Mucosa of gallbladder (tissue), 1 donor: ENCODE measurements around the gene CAVIN3. TPM values are rescaled to one million over a fixed set of nuclear protein-coding genes. Genes with fewer than 3 reads are reported as not detected.

Source experiments
- DNase-seq: peaks from one replicate; pipeline ENCODE4 v3.0.0-alpha.2; 2020; ENCODE audit warnings: low spot score
- total RNA-seq: library from RNA; stranded (reverse); gene quantifications from one replicate; pipeline ENCODE4 v1.2.1, GENCODE V29; 2021
- donor health status: DM: no; HTN: no; CAD: no.

Gene CAVIN3
- total RNA-seq: 16.3 TPM

DNA sequence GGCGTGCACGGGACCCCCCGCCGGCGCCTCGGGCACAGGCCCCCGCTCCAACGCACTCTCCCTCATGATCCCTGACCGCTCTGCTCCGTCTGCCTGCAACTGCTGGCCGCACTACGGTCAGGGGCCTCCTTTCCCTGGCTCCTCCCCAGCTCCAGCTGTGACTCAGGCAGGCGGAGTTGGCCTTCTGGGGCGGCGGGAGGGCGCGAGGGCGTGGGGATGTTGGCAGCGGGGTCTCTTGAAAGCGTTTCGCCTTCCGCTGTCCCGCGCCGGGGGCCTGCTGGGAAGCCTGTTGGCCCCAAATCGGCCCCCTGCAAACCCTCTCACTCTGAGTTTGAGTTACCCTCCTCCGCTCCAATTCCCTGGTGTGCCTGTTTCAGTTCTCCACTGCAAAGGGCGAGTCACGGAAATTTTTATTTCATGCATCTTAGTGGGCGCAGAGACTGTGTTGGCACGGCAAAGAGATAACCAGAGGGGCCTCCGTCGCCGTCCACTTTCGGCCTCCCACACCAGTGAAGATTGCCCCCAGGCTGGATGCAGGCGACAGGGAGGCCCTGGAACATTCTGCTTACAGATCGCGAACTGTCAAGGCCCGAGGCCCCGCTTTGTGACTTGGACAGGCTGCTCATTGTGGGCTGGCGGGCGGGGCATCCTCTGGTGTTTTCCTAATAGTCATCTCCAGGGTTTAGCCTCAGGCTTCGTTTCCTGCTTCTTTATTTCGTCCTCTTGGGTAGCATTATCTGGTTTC, at the start of gene CAVIN3:
Gene CAVIN3, minus strand, starts transcription at position 91 of the 745 bp plus-strand sequence. Its CDS starts 25 bp downstream, at position 66.
- DNase-seq: peak; percentile 49

DNA sequence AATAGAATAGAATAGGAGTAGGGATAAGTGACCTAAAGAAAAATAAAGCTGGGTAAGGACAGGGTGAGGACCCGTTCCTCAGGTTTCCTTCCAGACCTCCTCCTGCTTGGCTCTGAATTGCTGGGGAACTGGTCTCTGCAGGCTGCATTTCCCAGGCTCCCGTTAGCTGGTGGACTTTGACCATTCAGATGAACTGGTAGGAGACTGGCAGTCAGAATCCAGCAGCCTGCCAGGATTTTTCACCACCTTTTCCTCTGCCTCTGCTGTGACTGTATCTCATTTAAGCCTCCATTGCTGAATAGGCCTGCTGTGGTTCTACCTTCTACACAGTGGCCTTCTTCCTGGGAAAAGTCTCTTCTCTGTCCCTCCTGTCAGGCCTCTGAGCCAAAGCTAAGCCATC, 45.4 kb upstream of the CAVIN3 start:
- DNase-seq: peak; percentile 86

DNA sequence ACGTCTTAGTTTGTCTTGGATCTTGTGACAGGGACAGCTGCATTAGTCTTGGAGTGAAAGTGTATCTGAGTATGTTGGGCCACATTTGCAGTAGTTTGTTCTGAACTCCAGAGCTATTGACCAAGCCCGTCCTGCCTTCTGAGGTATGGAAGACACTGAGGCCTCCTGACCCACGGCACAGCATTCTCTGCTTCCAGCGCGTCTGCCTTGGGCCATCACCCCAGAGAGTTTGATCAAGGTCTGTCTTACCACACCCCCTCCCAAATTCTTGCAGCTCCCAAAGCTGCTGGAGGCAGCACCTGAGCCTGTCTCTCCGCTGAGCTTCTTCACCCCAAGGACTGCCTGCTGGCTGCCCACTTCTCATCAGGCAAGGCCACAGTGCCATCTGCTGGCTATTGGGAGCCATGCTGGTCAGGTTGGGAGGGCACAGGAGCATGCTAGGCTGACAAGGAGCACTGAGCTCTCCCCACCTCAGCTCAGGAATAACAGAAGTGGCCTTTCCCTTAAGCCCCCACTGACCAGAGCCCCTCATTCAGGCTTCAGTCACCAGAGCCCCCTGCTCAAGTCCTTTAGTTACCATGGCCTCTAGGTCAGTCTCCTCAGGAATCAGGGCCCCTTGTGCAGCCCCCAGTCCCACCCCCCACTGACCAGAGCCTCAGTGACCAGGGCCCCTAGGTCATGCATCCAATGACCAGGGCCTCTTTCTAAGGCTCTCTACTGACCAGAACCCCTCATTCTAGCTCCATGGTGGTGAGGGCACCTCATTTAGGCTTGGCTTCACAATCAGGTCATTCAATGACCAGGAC, 42.8 kb upstream of the CAVIN3 start:
- DNase-seq: peak; percentile 82

- DNase-seq: no peak
Measured at GRCh38 chr11:6362185-6362872, 42.0 kb upstream of the CAVIN3 start.

DNA sequence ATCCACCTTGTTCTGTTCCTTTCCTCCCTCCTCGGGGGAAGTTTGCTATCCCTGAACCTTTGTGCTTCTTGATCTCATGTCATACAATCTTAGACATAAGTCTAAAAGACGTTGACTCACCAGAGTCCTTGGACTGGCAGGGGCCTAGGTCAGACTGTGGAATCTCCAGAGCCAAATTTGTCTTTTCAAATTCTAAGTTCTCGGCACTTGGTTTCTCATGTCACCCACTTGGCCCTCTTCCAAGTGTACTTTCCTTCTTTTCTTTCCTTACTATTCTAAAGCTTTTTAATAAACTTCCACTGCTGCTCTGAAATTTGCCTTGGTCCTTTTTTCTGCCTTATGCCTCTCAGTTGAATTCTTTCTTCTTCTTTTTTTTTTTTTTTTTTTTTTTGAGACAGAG, 39.9 kb upstream of the CAVIN3 start:
- no peak for DNase-seq

DNA sequence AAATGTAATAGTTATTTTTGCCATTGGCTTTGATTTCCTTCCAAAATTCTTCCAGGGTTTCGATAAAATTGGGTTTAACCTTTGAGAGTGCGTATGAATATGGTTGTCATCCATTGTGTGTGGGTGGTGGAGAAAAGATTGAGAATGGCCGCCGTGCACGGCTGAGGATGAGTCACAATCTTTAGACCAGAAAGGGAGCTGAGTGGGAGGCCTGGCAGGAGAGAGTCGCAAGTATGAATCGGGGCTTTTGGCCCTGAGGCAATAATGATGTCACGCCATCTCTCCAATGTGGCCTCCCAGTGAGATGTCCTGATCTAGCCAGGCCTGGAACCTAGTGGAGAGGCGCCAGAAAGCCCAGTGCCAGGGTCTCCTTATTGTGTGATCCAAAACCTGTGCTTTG, 36.9 kb upstream of the CAVIN3 start:
- peak; percentile 25 for DNase-seq

GRCh38 chr11:6356503-6357055, 36.3 kb upstream of the CAVIN3 start:
- DNase-seq: no peak

DNA sequence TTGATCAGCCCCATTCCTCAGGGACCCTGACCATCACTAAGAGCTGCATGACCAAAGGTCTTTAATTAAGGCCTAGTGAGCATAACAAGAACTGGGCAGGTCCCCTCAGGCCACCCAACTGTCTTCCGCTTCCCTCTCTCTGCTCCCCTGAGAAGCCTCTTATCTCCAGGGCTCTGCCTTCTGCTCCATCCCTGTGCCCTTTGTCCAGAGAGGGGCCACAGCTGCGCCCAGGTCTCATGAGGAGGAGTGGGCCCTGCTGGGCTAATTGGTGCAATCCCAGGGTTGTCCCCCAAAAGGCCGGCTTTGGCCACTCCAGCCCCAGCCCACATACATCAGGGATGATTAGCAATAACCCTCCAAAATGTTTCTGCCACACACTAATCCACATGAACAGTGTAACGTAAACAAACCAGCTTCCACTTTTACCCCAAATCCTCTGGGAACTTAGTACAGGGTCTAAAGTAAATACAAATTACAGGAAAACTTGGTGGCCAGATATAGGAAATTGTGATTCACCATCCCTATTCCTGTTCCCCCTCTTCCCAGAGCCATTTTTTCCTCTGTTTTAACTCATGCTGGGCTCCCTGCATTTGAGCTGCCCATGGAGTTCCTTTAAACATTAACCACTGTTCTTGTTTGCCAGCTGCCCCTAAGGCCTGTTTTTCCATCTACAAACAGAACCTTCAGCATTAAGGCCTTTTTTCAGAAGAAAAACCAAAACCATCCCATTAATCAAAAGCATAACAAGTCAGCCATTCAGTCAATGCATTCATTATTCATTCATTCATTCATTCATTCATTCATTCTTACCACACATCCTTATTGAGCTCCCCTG, 34.6 kb upstream of the CAVIN3 start:
- DNase-seq: no peak

DNA sequence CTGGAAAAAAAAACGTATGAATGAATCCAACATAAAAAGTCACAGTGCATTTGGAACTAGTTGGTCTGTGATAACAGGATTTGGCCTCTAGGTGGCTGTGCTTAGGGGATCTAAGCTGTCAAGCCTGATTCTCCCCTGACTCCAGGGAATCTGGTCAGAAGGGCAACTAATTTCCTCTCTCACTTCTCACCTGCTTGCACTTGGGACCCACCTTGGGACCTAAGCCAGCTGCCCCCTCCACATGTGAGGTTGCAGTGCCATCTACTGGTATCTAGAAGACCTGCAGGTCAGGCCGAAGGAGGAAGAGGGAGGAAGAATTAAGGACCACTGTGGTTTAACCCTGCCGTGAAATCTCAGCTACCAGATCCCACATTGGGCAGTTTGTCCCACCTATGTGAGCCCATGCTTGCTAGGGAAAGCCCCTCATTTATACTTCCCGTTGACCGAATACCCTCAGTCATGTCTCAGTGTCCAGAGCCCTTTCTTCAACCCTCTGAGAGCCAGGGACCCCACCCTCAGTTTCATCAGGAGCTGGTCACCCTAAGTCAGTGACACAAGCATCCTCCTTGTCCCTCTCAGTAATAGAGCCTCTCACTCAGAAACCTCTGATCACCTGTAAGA, 33.2 kb upstream of the CAVIN3 start:
- DNase-seq: peak; percentile 22

GRCh38 chr11:6351782-6352382, 31.6 kb upstream of the CAVIN3 start:
- DNase-seq: no peak

GRCh38 chr11:6350486-6350885, 30.2 kb upstream of the CAVIN3 start:
- no peak for DNase-seq

DNA sequence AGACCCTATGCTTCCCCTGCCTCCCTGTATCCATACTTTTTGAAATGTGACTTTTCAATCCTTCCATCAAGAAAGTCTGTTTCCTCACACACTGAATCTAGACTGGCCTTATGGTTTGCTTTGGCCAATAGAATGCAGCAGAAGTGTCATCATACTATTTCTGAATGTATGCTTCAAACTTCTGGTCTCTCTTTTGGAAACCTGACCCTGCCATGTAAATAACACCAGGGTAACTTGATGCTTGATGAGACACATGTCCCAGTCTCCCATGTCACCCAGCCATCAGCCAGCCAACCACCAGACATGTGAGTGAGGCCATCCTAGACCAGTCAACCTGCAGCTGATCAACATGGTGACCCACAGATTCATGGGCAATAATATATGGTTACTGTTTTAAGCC, 29.7 kb upstream of the CAVIN3 start:
- DNase-seq: no peak

- no peak for DNase-seq
Measured at GRCh38 chr11:6345366-6345765, 25.1 kb upstream of the CAVIN3 start.

- DNase-seq: no peak
Measured at GRCh38 chr11:6336293-6336692, 16.0 kb upstream of the CAVIN3 start.

GRCh38 chr11:6334806-6335205, 14.5 kb upstream of the CAVIN3 start:
- DNase-seq: no peak

- DNase-seq: no peak
Measured at GRCh38 chr11:6333095-6333494, 12.8 kb upstream of the CAVIN3 start.

DNA sequence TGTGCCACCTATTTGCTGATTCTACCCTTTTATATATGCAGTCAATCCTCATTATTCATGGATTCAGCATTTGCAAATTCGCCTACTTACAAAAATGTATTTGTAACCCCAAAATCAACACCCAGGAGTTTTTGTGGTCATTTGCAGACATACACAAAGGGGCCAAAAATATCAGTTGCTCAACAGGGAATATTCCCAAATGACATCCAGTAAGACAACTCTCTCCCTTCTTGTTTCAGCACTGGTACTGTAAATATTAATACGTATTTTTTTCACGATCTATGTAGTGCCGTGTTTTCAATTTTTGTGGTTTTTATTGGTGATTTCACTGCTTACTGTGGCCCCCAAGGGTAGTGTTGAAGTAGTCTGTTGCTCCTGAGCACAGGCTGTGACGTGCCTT, 11.8 kb upstream of the CAVIN3 start:
- no peak for DNase-seq

DNA sequence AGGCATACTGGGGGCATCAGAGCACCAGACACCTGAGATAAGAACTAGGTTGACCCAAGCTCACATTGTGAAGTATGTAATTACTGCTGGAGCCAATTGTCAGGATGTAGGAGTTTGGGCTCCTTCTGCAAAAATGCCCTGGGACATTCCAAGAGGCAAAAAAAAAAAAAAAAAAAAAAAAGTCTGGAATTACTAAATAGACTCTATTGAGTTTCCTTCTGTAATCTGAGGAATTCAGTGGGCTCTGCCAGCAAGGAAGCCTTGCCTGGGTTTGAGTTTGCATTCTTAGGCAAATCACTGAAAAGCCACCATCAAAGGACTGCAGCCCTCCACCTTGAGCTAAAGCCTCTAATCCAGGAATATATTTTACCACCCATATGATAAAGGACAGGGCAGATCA, 8.0 kb upstream of the CAVIN3 start:
- DNase-seq: no peak

DNA sequence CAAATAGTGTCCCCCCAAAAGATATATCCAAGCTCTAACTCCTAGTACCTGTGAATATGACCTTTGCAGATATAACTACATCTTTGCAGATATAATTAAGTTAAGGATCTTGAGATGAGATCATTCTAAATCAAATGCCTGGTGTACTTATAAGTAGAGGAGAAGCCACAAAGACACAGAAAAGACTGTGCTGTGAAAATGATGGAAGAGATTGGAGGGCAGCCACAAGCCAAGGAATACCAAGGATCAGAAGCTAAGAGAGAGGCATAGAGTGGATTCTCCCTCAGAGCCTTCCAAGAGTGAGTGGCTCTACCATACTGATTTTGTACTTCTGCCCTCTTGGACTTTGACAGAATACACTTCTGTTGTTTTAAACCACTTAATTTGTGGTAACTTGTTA, 7.5 kb upstream of the CAVIN3 start:
- DNase-seq: no peak

DNA sequence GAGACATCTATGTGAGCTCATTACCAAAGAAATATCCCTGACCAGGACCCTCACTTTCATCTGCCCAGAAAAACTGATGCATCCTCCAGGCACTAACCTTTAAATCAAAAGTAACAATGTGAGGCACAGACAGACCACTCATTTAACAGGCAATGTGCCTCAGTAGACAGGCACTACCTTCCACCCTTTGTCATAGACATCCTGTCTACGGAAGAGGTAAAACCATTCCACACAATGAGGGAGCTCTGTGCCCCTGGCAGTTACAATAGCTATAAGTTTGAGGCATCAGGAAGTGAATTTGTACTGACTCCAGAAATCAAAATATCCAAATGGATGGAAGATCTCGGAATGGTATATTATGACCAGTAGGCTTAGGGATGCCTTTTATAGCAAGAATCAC, 6.7 kb upstream of the CAVIN3 start:
- DNase-seq: no peak

DNA sequence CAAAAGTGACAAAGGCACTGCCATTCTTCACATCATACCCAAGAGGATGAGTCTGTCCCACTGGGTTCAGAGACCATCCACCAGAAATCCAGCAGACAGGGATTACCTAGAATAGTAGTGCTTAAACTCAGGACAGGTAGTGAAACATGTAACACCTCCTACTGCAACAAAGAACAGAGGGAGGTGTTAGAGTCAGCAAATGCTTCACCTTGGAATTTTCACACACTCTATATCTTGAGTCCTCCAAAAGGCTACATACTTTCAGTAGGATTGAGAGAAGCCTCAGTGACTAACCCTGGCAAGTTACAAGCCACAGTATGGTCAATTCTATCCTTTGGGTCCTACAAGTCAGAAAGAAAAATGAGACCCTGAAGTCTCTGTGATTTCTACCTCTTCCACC, 6.0 kb upstream of the CAVIN3 start:
- DNase-seq: no peak
